Renal pelvis (tissue), 12 donors: Measurements from ENCODE around the gene NUDCD2. TPM values are rescaled to one million over a fixed set of nuclear protein-coding genes. Genes with fewer than 3 reads are reported as not detected.

ENCODE experiments used
- DNase-seq: peaks from one replicate; pipeline ENCODE4 v3.0.0-alpha.2; 2013
- long read RNA-seq, 16 experiments: transcript quantifications; one replicate each; lab custom pipeline, GENCODE V29; 2026
- polyA plus RNA-seq, 3 donors: library from polyadenylated mRNA; unstranded; fragments of 120-200 nt; gene quantifications; one replicate each; pipeline ENCODE4 v1.2.1, GENCODE V29; 2013; ENCODE audit not compliant: insufficient read length in 3 of 3

The NUDCD2 gene
- 10 to 100 TPM; 56.0 to 58.0 (median 56.1) TPM for polyA plus RNA-seq
- long read RNA-seq, donor 1, full-length matches to known transcripts, result 49 of 54 reads
- long read RNA-seq, donor 1, partial matches to known transcripts, result 0 of 54 reads
- long read RNA-seq, donor 1, other reads (novel, unspliced or antisense), result 5 of 54 reads
- long read RNA-seq, donor 2, full-length matches to known transcripts, result 48 of 48 reads
- long read RNA-seq, donor 2, partial matches to known transcripts, result 0 of 48 reads
- long read RNA-seq, donor 2, other reads (novel, unspliced or antisense), result 0 of 48 reads
- long read RNA-seq, donor 3, full-length matches to known transcripts, result 38 of 38 reads
- long read RNA-seq, donor 3, partial matches to known transcripts, result 0 of 38 reads
- long read RNA-seq, donor 3, other reads (novel, unspliced or antisense), result 0 of 38 reads
- long read RNA-seq, donor 4, full-length matches to known transcripts, result 50 of 50 reads
- long read RNA-seq, donor 4, partial matches to known transcripts, result 0 of 50 reads
- long read RNA-seq, donor 4, other reads (novel, unspliced or antisense), result 0 of 50 reads
- long read RNA-seq, donor 5, full-length matches to known transcripts, result 32 of 32 reads
- long read RNA-seq, donor 5, partial matches to known transcripts, result 0 of 32 reads
- long read RNA-seq, donor 5, other reads (novel, unspliced or antisense), result 0 of 32 reads
- long read RNA-seq, donor 6, full-length matches to known transcripts, result 45 of 45 reads
- long read RNA-seq, donor 6, partial matches to known transcripts, result 0 of 45 reads
- long read RNA-seq, donor 6, other reads (novel, unspliced or antisense), result 0 of 45 reads
- long read RNA-seq, donor 7, full-length matches to known transcripts, result 48 of 48 reads
- long read RNA-seq, donor 7, partial matches to known transcripts, result 0 of 48 reads
- long read RNA-seq, donor 7, other reads (novel, unspliced or antisense), result 0 of 48 reads
- long read RNA-seq, donor 8, full-length matches to known transcripts, result 26 of 26 reads
- long read RNA-seq, donor 8, partial matches to known transcripts, result 0 of 26 reads
- long read RNA-seq, donor 8, other reads (novel, unspliced or antisense), result 0 of 26 reads
- long read RNA-seq, donor 9, full-length matches to known transcripts, result 49 of 49 reads
- long read RNA-seq, donor 9, partial matches to known transcripts, result 0 of 49 reads
- long read RNA-seq, donor 9, other reads (novel, unspliced or antisense), result 0 of 49 reads
- long read RNA-seq, donor 10, full-length matches to known transcripts, result 56 of 62 reads
- long read RNA-seq, donor 10, partial matches to known transcripts, result 6 of 62 reads
- long read RNA-seq, donor 10, other reads (novel, unspliced or antisense), result 0 of 62 reads
- long read RNA-seq, donor 11, full-length matches to known transcripts, result 28 of 28 reads
- long read RNA-seq, donor 11, partial matches to known transcripts, result 0 of 28 reads
- long read RNA-seq, donor 11, other reads (novel, unspliced or antisense), result 0 of 28 reads
- long read RNA-seq, donor 12, full-length matches to known transcripts, result 62 of 62 reads
- long read RNA-seq, donor 12, partial matches to known transcripts, result 0 of 62 reads
- long read RNA-seq, donor 12, other reads (novel, unspliced or antisense), result 0 of 62 reads
- long read RNA-seq, donor 13, full-length matches to known transcripts, result 16 of 16 reads
- long read RNA-seq, donor 13, partial matches to known transcripts, result 0 of 16 reads
- long read RNA-seq, donor 13, other reads (novel, unspliced or antisense), result 0 of 16 reads
- long read RNA-seq, donor 14, full-length matches to known transcripts, result 42 of 42 reads
- long read RNA-seq, donor 14, partial matches to known transcripts, result 0 of 42 reads
- long read RNA-seq, donor 14, other reads (novel, unspliced or antisense), result 0 of 42 reads
- long read RNA-seq, donor 15, full-length matches to known transcripts, result 56 of 66 reads
- long read RNA-seq, donor 15, partial matches to known transcripts, result 10 of 66 reads
- long read RNA-seq, donor 15, other reads (novel, unspliced or antisense), result 0 of 66 reads
- long read RNA-seq, donor 16, full-length matches to known transcripts, result 37 of 37 reads
- long read RNA-seq, donor 16, partial matches to known transcripts, result 0 of 37 reads
- long read RNA-seq, donor 16, other reads (novel, unspliced or antisense), result 0 of 37 reads

DNA sequence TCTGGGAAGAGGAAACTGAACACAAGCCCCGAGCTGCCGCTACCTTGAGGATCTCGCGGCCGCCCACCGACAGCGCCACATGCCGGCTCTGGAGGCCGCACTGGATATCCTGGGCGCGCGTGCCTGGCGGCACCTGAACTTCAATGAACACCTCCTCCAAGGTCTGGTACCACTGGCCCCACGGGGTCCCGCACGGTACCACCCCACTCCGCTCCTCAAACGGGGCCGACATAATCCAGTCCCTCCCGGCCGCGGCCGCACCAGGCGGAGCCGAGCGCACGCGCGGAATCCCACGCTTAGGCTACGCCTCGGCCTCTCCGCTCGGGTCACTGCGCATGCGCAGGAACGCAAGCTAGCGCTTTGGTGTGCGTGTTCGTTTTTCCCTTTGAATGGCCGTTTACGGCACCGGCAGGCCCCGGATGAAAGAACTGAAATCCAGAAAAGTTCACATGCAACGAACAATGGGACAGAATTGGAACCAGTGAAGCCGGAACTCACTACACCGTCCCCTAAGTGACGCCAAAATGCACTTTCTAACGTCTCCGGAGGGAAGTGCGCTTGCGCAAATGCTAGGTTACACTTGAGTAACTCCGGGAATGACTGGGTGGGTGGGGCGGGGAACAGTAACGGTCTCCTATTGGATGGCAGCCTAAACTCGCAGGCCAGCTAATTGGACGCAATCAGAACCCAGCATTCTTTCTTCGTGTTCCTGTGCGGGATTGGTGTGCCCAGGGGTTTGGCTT, at the start of gene NUDCD2:
TSS of gene NUDCD2 (minus strand) at position 284 of the 743 bp plus-strand sequence. CDS start at position 232, 52 bp downstream.
- DNase-seq, result peak; percentile 98

DNA sequence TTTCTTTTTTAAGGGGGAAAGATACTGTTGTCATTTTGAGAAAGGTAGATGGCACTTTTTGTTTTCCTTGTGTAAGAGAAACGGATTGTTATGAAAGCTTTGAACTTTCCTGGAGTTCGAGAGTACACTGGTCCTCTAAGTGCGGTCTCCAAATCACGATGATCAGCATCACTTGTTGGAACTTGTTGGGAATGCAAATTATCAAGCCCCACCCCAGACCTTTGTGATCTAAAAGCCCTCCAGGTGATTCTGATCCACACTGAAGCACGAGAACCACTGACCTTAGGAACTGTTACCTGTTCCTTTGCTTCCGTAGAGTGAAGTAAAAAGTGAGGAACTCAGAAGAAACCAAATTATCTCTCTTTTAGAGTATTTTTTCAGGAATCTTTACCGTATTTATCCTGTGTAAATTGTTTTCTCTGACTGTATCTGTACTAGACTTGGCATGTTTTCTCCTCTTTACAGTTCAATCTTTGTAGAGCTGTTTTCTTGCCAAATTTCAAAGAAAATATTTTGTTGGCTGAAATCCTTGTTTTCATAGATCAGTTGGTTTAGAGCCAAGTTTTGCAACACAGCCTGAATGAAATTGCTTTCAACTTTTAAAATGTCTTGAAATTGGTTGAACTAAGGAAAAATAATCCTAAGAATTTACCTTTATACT, 49.5 kb upstream of the NUDCD2 start:
- DNase-seq, result no peak

- DNase-seq, result no peak
Measured at GRCh38 chr5:163508753-163509152, 48.9 kb upstream of the NUDCD2 start.

- no peak for DNase-seq
Measured at GRCh38 chr5:163506726-163507125, 46.8 kb upstream of the NUDCD2 start.

GRCh38 chr5:163506095-163506457, 46.2 kb upstream of the NUDCD2 start:
- no peak for DNase-seq

- peak; percentile 95 for DNase-seq
Measured at GRCh38 chr5:163505368-163506094, 45.6 kb upstream of the NUDCD2 start, which contains the start of gene MAT2B. Gene MAT2B, plus strand, starts transcription at chr5:163505619. Its CDS starts 68 bp downstream, at chr5:163505687.

- no peak for DNase-seq
Measured at GRCh38 chr5:163505049-163505367, 45.1 kb upstream of the NUDCD2 start.

DNA sequence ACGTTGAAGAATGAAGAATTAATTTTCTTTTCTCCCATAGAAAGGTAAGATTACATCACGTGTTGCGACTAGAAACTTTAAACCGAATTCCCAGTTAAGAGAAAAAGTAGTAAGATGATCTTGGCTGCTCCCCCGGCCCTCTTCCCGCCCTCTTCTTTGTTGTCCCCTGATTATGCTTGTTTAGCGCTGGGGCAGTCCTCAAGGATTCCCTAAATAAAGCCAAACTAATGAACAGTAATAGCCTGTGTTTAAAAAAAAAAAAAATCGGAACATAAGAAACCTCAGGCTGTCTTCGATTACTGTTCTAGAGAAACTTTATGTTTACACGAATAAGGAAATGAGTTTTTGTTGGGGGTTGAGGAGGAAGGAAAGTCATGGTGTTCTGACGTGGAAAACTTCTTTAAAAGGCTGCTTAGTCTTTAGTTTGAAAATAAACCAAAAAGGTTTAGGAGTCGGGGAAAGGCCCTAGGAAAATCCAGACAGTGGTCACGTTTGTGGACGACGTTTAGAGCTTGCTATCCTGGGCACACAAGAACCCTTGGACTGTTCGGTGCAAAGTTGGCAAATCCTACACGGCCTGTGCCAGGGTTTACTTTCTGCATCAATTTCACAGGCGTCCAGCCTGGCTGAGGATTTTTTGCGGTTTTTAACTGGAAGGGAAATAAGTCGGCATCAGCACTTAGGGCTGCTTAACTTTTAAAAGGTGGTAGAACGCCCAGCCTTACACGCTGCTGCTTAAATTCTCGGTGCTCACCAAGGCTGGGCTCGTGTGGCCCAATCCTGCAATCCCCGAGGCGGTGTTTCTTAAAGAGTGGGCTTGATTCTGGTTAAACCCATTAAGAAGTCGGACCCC, 44.4 kb upstream of the NUDCD2 start:
- peak; percentile 62 for DNase-seq

- DNase-seq, result peak; percentile 81
Measured at GRCh38 chr5:163503106-163504078, 43.5 kb upstream of the NUDCD2 start.

DNA sequence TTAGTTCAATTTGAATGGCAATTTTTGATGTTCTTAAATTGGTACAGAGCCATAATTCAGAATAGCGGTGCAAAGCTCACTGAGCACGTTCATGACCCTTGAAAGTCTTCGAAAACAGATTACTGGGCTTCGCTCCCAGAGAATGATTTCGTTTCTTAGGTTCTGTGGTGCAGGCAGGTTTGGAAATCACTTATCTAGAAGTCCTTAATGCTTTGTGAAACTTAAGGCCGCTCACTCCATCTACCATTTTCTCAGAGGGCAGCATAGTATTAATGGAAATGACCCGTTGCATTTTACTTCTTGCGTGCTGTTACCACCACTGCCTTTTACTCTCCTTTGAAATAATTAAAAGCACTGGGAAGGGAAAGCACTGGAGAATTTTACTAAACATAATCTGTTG, 42.6 kb upstream of the NUDCD2 start:
- DNase-seq, result no peak

- DNase-seq, result no peak
Measured at GRCh38 chr5:163498886-163499285, 39.0 kb upstream of the NUDCD2 start.

- no peak for DNase-seq
Measured at GRCh38 chr5:163497315-163497714, 37.4 kb upstream of the NUDCD2 start.

DNA sequence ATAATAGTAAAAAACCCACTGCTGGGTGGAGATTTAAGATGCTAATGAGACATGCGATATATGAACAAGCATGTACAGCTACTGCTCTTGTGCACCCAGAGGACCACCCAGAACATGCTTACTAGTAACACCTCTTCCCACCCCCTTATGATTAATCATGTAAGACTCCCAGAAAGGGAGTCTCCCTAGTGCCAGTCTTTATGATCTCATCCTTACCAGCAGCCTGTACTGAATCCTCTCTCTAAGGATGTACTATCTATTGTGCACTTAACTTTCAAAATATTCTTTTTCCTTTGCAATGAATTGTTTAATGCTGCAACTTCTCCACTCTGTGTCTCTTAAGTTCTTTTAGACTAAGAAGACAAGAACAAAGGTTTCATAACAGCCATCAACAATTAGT, 36.4 kb upstream of the NUDCD2 start:
- DNase-seq, result no peak

DNA sequence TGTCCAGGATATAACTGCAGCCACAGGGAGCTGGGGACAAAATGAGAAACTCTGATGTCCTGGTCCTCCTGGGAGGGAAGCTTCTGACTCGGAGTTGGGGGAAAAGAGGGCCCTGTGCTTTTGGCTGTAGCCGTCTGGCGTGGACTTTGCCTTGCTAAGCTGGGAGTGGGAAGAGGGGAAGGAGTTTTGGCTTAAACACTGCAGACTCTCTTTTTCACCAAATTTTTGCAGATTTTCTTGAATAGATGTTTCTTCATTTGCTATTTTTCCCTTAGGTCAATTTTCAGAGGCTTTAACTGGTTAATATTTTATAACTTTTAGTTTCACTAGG, 29.8 kb upstream of the NUDCD2 start:
- DNase-seq, result no peak

DNA sequence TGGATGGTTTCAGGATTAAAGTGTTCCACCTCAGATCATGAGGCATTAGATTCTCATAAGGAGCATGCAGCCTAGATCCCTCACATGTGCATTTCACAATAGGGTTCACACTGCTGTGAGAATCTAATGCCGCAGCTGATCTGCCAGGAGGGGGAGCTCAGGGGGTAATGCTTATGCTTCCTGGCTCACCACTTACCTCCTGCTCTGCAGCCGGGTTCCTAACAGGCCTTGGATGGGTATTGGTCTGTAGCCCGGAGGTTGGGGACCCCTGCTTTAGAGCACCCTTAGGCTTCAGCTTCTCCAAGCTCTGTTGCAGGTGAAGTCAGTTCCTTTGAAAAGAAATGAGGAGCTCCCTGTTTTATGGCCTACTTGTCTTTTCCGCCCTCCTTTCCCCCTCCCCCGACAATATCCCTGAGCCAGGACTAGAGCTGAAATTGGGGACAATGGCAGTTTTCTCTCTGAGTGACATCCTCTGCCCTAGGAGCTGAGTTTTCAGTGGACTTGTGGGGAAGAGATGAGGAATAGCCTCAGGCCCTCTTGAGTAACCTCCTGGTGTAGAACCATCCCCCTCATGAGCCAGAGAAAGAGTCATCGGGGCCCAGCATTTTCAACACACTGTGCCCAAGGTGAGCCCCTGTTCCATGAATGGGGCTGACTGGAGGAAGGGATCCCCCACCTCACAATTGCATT, 29.3 kb upstream of the NUDCD2 start:
- no peak for DNase-seq

- no peak for DNase-seq
Measured at GRCh38 chr5:163478982-163479271, 19.0 kb upstream of the NUDCD2 start.
